ENCODE measurements around the gene ZEB2.

DNA sequence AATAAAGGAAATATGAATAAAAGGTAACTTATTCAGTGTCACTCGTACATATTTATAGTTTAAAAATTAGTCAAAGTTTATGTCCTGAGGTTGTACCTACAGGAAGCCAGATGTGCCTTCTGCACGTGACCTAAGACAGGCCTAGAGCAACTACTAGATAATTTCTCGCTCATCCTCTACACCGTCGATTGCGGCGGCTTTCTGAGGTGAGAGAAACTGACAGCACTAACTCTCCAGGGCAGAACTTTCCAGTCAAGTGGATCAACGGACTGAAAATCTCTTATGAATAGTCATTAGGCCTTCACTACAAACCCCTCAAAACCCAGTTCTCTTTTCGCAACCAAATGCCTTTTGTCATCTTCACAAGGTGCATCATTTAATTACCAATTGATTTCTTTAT is 54.2 kb downstream of the ZEB2 start:
- TF ChIP-seq, protein P1, sequence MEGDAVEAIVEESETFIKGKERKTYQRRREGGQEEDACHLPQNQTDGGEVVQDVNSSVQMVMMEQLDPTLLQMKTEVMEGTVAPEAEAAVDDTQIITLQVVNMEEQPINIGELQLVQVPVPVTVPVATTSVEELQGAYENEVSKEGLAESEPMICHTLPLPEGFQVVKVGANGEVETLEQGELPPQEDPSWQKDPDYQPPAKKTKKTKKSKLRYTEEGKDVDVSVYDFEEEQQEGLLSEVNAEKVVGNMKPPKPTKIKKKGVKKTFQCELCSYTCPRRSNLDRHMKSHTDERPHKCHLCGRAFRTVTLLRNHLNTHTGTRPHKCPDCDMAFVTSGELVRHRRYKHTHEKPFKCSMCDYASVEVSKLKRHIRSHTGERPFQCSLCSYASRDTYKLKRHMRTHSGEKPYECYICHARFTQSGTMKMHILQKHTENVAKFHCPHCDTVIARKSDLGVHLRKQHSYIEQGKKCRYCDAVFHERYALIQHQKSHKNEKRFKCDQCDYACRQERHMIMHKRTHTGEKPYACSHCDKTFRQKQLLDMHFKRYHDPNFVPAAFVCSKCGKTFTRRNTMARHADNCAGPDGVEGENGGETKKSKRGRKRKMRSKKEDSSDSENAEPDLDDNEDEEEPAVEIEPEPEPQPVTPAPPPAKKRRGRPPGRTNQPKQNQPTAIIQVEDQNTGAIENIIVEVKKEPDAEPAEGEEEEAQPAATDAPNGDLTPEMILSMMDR (IDR thresholded peaks at IDR 0.05): no peak
- TF ChIP-seq POLR2A (IDR thresholded peaks at IDR 0.05): no peak

Measured in thyroid gland (tissue), 4 donors.